Small intestine (tissue), 7 donors: ENCODE results near the gene SENP1. TPM values are rescaled to one million over a fixed set of nuclear protein-coding genes. Genes with fewer than 3 reads are reported as not detected.

Experiments used
- DNase-seq, 2 donors: peaks; one replicate each; pipeline versions ENCODE4 v3.0.0 to v3.0.0-alpha.2; 2013
- FAIRE-seq: peaks from 2 replicates; lab custom pipeline; 2012; peaks lifted over from hg19 to GRCh38; lab: Jason Lieb, UNC
- H3K27ac ChIP-seq, 3 donors: one replicate each; pipeline ENCODE4 v1.5.1; 2013; ENCODE audit warnings: low read length in 2 of 3, mild to moderate bottlenecking in 2 of 3, control low read depth in 1 of 3, inconsistent platforms in 1 of 3, low read depth in 1 of 3, moderate library complexity in 1 of 3
- H3K27me3 ChIP-seq, 3 donors: one replicate each; pipeline ENCODE4 v1.6.1; 2013; ENCODE audit warnings: low read length in 3 of 3, inconsistent platforms in 1 of 3; ENCODE audit not compliant: control insufficient read depth in 3 of 3, insufficient read depth in 3 of 3
- H3K36me3 ChIP-seq, 3 donors: one replicate each; pipeline ENCODE4 v1.6.1; 2013; ENCODE audit warnings: low read length in 3 of 3, inconsistent platforms in 1 of 3, low read depth in 1 of 3, mild to moderate bottlenecking in 1 of 3, moderate library complexity in 1 of 3; ENCODE audit not compliant: control insufficient read depth in 3 of 3, insufficient read depth in 2 of 3
- H3K4me1 ChIP-seq, 3 donors: one replicate each; pipeline ENCODE4 v1.6.1; 2013; ENCODE audit warnings: low read length in 2 of 3, inconsistent platforms in 1 of 3, low read depth in 1 of 3, mild to moderate bottlenecking in 1 of 3, moderate library complexity in 1 of 3; ENCODE audit not compliant: control insufficient read depth in 3 of 3, insufficient read depth in 2 of 3
- H3K4me3 ChIP-seq, 3 donors: one replicate each; pipeline ENCODE4 v1.5.1; 2013; ENCODE audit warnings: low read length in 3 of 3, control low read depth in 1 of 3, inconsistent platforms in 1 of 3, low read depth in 1 of 3, mild to moderate bottlenecking in 1 of 3, moderate library complexity in 1 of 3
- H3K9me3 ChIP-seq, 2 donors: one replicate each; pipeline ENCODE4 v1.6.1; 2013; ENCODE audit warnings: low read depth in 1 of 2, low read length in 1 of 2; ENCODE audit not compliant: control insufficient read depth in 2 of 2, insufficient read depth in 1 of 2
- WGBS, 3 donors: extraction: QIAGEN DNeasy Blood & Tissue Kit; methylation state at CpG; one replicate each; pipeline ENCODE4 v1.1.7; 2013; 5-methylcytosine and 5-hydroxymethylcytosine counted together
- polyA plus RNA-seq, 4 donors: library from polyadenylated mRNA; stranded (reverse) in 3 of 4; unstranded in 1 of 4; fragments of 200-250 nt in 3 of 4; fragments of 120-200 nt in 1 of 4; gene quantifications; one replicate each; pipeline versions ENCODE4 v1.2.1 to v1.2.3, GENCODE V29; 2013
- donor health status: healthy with polysubstance abuse.
- donor health status: control.
- donor health status: control.
- donor health status: Bipolar disorder and iron deficiency.
- donor health status: healthy.

Gene SENP1
- polyA plus RNA-seq, 4 donors: 2.5 to 11.7 (median 4.1) TPM

DNA sequence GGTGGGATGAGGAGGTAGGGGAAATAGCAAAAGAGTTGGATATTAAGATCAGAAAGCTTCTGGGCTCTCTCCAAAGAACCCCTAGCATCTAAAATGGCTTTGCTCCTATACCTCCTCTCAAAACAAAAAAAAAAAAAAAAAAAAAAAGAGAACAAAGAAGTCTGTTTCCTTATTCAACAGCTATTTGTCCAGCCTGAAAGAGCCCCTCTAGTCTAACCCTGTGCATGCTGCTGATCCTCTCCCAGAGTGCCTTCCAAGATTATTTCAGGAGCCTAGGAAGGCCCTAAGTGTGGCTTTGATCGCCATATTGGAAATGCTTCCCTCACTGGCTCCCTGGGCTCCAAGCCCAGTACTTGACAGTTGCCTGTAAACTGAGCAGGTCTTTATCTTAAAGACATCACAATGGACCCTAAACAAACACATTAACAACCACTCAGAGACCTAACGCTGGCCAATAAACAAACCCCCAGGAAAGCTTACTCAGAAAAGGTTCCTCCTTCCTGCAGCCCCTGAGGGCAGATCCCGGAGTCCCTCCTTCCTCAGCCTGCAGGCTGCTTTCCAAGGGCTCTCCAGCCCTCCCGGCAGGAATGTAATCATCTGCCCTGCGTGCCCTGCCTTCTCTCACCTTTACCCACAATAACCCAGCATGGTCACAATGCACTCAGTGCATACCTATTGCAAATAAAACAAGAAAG lies 84.2 kb downstream of the SENP1 start:
- Histone ChIP-seq H3K9me3 (no peaks in the 10 kb centered on the region), H3K4me3 (no peak overlapping the region), H3K4me1 (peaks cover 0 to 52% (median 2%) of the 10 kb centered on the region in 3 donors), H3K36me3 (no peaks in the 10 kb centered on the region), H3K27me3 (no peaks in the 10 kb centered on the region), H3K27ac (no peak overlapping the region)
- FAIRE-seq (no peak), DNase-seq (peak; percentile 59 to 80)
- WGBS, 3 donors: 15 to 36% (median 34%) methylated on average over 5 of the region's 5 CpGs

DNA sequence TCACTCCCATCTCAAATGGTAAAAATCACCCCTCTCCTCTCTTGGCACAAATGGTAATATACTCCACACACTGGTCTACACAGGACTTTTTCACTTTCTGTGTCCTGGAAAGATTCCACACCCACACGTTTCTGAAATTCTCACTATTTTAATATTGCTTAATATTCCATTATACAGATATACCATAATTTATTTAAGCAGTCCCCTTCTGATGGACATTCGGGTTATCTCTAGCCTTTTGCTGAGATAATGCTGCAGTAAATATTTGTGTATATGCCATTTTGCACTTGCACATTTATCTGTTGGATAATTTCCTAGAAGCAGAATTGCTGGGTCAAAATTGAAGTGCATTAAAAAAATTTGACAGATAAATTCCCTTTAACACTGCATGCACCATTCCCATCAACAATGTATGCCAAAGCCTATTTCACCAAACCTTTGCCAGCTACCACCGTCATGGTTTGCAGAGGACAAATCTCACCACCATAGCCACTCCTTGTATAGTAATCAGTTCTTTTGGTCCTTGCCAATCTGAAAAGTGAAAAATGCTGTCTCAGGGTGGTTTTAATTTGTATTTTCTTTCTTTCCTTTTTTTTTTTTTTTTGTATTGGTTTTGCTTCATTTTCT lies 86.1 kb downstream of the SENP1 start:
- 68 to 75% (median 69%) methylated on average over 3 of the region's 3 CpGs for WGBS, 3 donors
- Histone ChIP-seq H3K27ac (no peak overlapping the region), H3K4me3 (no peak overlapping the region), H3K9me3 (no peaks in the 10 kb centered on the region), H3K36me3 (no peaks in the 10 kb centered on the region), H3K4me1 (peaks cover 0 to 38% (median 2%) of the 10 kb centered on the region in 3 donors), H3K27me3 (no peaks in the 10 kb centered on the region)
- DNase-seq: no peak
- no peak for FAIRE-seq

DNA sequence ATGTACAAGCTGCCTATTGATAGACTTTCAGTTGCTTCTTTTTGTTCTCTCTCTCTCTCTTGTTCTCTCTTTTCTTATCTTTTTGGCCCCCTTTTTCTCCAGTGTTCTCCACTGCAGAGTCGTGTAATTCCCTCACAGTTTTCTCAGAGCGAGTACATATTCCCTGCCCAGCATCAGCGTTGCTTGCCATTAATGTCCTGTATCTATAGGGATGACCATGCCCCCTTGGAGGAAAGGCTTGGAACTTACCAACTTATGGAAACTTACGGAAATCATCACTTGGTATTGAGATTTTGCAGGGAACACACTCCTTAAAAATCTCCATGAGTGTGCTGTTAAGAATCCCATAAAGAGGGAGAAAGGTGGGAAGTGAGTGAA lies 87.3 kb downstream of the SENP1 start:
- no peak for FAIRE-seq
- Histone ChIP-seq H3K4me1 (peaks cover 0 to 37% (median 2%) of the 10 kb centered on the region in 3 donors), H3K9me3 (no peaks in the 10 kb centered on the region), H3K27me3 (no peaks in the 10 kb centered on the region), H3K4me3 (no peak overlapping the region), H3K27ac (no peak overlapping the region), H3K36me3 (no peaks in the 10 kb centered on the region)
- 80 to 94% (median 91%) methylated on average over 4 of the region's 4 CpGs for WGBS, 3 donors
- no peak for DNase-seq

DNA sequence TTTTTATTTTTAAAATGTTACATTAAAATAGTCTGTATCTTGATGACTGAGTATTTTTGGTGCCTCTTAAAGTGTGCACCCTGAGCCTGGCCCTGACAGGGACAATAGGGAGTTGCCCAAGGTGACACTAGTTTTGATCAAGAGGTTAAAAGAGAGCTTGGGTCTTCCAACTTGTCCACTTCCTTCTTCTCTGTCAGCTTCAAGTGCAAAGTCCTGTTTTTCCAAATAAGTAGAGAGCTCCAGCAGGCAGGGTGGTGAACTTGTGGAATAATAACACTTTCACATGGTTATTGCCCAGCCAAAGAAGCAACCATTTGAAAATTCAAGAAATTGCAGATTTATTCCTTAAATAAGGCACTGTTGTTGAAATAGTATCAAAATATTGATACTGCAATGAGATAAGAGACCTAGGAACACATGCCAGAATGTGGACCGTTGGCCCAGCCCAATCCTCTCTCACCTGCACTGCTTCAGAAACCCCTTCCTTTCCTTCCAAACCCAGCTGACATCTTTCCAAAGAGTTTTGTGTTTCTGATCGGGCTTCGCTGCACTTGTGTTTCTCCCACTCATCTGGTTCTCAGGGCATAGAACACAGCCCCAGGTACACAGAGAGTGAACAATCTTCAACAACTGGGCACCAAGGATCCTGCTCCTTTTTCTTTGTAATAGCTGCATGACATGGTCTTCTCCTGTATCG lies 87.8 kb downstream of the SENP1 start:
- Histone ChIP-seq H3K4me3 (no peak overlapping the region), H3K4me1 (peaks cover 0 to 37% (median 2%) of the 10 kb centered on the region in 3 donors), H3K27ac (peak overlapping the region in 1 of 3 donors; percentile 22), H3K36me3 (no peaks in the 10 kb centered on the region), H3K9me3 (no peaks in the 10 kb centered on the region), H3K27me3 (no peaks in the 10 kb centered on the region)
- FAIRE-seq: no peak
- WGBS, 3 donors: 68 to 75% (median 73%) methylated on average over 4 of the region's 4 CpGs
- DNase-seq: peak; percentile 42 to 49

DNA sequence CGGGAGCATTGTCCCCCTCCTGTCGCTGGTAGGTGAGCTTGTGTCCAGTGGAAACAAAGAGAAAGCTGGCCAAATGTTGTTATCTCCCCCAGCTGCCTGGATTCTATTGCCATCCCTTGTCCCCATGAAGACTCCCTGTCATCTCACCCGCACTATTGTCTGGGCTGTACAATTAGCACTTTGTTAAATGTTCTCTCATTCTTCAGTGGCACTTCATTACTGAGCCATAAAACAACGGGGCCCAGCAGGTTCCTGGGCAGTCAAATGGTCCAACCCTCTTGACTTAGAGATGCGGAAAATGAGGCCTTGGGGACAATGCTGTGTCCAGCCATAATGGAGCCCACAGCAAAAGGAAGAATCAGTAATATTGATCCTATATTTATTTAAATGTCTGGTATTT lies 88.4 kb downstream of the SENP1 start:
- no peaks in the 10 kb centered on the region for H3K9me3 ChIP-seq
- peak overlapping the region in 1 of 3 donors; percentile 22 for H3K27ac ChIP-seq
- FAIRE-seq (no peak), DNase-seq (no peak)
- peaks cover 0 to 34% (median 2%) of the 10 kb centered on the region in 3 donors for H3K4me1 ChIP-seq
- H3K27me3 ChIP-seq: no peaks in the 10 kb centered on the region
- H3K36me3 ChIP-seq: no peaks in the 10 kb centered on the region
- H3K4me3 ChIP-seq: no peak overlapping the region
- WGBS, 3 donors: 54 to 68% (median 59%) methylated on average over 4 to 5 of the region's 5 CpGs

DNA sequence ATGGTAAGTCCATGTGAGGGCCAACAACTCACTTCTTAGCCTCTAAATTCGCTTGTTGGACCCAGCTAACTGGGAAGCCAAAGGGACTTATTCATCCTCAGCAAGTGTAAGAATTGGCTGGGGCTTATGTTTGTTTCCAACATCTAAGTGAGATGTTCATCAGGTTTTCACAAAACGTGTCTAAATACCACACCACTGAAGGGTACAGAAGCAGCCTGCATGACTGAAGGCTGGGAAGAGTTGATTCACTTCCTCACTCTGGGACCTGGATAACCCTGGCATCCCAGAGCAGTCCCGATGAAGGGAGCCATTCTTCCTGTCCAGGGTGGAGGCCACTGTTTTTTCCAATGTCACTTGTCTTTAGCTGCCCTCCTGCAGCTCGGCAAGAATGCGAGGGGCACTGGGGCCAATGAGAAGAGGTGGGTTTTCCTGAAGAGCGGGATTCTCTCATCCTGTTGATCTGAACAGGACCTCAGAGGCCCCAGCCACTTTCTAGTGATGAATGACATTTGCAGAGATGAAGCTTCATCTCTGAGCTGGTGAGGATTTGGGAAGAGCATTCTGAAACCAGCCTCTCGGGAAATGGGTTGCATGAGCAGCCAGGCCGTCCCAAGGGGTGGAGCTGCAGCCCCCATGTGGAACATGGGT lies 89.4 kb downstream of the SENP1 start:
- H3K4me3 ChIP-seq: no peak overlapping the region
- no peak for DNase-seq
- no peaks in the 10 kb centered on the region for H3K9me3 ChIP-seq
- H3K27me3 ChIP-seq: no peaks in the 10 kb centered on the region
- H3K36me3 ChIP-seq: no peaks in the 10 kb centered on the region
- FAIRE-seq: no peak
- no peak overlapping the region for H3K27ac ChIP-seq
- peaks cover 0 to 25% (median 2%) of the 10 kb centered on the region in 3 donors for H3K4me1 ChIP-seq
- WGBS, 3 donors: 72 to 92% (median 86%) methylated on average over 8 of the region's 8 CpGs

DNA sequence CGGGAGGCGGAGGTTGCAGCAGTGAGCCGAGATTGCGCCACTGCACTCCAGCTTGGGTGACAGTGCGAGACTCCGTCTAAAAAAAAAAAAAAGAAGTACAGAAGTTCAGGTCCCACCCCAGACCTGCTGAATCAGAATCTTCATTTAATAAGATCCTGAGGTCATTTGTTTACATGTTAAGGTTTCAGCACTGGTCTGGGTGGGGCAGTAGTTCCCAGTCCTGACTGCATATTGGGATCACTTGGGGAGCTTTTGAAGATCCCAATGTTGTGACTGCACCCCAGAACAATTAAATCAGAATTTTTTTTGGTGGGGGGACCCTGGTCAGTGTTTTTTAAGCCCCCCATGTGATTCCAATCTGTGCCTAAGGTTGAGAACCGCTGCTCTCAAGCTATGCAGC lies 89.9 kb downstream of the SENP1 start:
- DNase-seq (no peak), FAIRE-seq (no peak)
- H3K27me3 ChIP-seq: no peaks in the 10 kb centered on the region
- WGBS, 3 donors: 86 to 90% (median 88%) methylated on average over 7 of the region's 7 CpGs
- H3K27ac ChIP-seq: no peak overlapping the region
- no peaks in the 10 kb centered on the region for H3K9me3 ChIP-seq
- peaks cover 0 to 25% (median 0%) of the 10 kb centered on the region in 3 donors for H3K4me1 ChIP-seq
- no peaks in the 10 kb centered on the region for H3K36me3 ChIP-seq
- no peak overlapping the region for H3K4me3 ChIP-seq

DNA sequence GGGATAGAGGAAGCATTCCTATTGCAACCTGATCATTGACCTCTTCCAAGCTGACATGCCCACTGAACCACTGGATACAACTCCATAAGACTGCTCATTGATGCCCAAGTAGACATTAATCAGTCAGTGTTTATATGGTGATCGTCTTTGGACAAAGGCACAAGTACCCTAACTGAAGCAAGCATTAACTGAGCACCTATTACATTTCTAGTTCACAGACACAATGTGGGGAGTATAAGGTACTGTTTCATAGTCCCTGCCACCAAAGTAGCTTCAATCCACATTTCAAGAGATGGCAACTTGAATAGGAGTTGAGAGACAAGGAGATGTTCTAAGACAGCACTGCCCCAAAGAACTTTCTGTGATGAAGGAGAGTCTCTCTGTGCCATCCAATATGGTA lies 90.8 kb downstream of the SENP1 start:
- Histone ChIP-seq H3K36me3 (no peaks in the 10 kb centered on the region), H3K4me1 (peaks cover 0 to 25% (median 0%) of the 10 kb centered on the region in 3 donors), H3K4me3 (no peak overlapping the region), H3K27ac (no peak overlapping the region), H3K27me3 (no peaks in the 10 kb centered on the region), H3K9me3 (no peaks in the 10 kb centered on the region)
- WGBS, 3 donors: 40 to 58% (median 53%) methylated on average over 1 of the region's 1 CpG
- DNase-seq: no peak
- FAIRE-seq: no peak
